Activated T-cell treated with anti-CD3 and anti-CD28 coated beads for 1 hour (primary cell): ENCODE data around the gene GSTM4.
"Not testable (repeated sequence)": the region's sequence is repeated elsewhere in the genome, so short reads cannot be mapped to it uniquely, and the experiment has no call there.

Experiments used
- DNase-seq: peaks from one replicate; pipeline ENCODE4 v3.0.0-alpha.2; 2020; ENCODE audit warnings: low read depth

Gene GSTM4

DNA sequence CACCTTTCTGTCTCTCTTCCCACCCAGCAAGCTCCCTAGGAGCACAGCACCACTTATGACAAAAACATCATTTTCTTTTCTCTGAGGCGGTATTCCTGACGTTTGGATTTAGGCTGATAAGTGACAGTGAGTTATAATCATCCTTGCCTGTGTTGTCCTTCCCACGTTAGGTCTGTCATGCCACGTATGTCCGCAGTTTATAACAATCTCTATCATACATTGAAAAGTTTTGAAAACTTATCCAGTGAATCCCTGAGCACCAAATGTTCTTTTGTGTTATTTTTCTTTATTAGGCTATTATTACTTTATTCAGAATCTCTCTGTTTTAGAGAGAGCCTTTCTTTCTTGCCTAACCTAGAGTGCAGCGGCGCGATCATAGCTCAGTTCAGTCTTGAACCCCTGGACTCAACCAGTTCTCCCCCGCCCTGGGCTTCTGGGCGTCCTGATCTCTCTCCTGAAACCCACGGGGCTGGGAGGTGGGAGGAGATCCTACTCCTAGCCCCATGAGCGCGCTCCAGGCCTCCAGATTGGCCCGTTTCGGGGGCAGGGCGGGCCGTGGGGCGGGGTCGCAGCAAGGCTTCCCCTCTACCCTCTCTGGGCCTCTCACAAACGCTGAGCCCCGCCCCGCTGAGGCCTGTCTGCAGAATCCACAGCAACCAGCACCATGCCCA is 11.7 kb downstream of the GSTM4 start, which contains the start of gene GSTM2:
GSTM2 (plus strand) TSS at position 606 of the 671 bp plus-strand sequence; CDS start at position 665, 59 bp downstream.
- peak; percentile 71 for DNase-seq

DNA sequence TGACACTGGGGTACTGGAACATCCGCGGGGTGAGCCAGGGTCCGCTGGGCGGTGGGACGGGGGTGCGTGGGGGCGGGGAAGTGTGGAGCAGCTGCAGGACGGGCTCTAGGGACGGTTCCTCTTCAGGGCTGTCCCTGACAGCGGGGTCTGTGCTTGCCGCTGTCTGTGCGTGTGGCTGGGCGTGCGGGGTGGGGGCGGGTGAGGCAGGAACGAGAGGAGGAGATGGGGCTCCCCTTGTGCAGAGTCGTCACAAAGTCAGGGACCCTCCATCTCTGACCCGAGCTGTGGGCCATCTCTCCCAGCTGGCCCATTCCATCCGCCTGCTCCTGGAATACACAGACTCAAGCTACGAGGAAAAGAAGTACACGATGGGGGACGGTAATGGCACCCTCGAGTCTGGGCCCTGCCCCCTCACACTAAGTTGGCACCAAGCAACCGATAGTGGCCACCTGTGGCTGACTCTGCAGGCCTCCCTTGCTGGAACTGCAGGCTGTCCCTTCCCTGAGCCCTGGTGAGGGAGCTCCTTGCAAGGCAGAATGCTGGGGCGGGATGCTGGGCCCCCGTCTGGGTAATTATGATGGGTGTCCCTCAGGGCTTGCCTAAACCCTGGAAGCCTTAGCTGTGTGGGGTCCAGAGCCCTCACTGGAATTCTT is 12.3 kb downstream of the GSTM4 start:
- no peak for DNase-seq

DNA sequence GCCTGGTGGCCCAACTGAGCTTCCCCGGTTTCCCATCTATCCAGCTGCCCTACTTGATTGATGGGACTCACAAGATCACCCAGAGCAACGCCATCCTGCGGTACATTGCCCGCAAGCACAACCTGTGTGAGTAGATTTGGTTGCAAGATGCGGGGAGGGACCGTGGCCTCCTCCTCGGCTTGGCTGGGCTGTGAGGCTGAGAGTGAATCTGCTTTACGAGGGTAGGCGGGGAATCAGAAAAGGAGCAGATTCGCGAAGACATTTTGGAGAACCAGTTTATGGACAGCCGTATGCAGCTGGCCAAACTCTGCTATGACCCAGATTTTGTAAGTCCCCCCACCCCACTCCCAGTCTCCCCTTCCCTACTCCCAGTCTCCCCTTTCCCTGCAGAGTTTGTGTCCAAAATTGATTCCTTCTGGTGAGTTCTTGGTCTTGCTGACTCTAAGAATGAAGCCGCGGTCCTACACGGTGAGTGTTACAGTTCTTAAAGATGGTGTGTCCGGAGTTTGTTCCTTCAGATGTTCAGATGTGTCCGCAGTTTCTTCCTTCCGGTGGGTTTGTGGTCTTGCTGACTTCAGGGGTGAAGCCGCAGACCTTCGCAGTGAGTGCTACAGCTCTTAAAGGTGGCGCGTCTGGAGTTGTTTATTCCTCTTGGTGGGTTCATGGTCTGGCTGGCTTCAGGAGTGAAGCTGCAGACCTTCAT is 13.5 kb downstream of the GSTM4 start:
- no peak for DNase-seq

DNA sequence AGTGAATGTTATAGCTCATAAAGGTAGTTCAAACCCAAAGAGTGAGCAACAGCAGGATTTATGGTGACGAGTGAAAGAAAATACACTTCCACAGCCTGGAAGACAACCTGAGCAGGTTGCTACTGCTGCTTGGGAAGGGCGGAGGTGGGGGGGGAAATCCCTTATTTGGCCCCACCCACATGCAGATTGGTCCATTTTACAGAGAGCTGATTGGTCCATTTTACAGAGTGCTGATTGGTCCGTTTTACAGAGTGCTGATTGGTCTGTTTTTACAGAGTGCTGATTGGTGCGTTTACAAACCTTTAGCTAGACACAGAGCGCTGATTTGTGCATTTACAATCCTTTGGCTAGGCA is 14.0 kb downstream of the GSTM4 start:
- DNase-seq: not testable (repeated sequence)

DNA sequence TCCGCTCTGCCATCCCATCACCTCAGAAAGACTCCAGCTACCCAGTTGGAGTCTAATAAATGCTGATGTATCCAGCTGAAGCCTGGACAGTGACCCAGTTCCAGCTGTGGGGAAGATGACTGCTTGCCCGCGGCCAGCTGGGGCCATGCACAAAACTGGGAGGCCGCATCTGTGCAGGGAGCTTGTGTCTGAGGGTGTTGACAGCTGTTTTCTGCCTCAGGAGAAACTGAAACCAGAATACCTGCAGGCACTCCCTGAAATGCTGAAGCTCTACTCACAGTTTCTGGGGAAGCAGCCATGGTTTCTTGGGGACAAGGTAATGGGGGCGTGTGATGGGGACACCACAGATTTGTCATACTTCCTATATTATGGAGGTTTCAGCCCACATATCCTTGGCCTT is 15.2 kb downstream of the GSTM4 start:
- DNase-seq: no peak

DNA sequence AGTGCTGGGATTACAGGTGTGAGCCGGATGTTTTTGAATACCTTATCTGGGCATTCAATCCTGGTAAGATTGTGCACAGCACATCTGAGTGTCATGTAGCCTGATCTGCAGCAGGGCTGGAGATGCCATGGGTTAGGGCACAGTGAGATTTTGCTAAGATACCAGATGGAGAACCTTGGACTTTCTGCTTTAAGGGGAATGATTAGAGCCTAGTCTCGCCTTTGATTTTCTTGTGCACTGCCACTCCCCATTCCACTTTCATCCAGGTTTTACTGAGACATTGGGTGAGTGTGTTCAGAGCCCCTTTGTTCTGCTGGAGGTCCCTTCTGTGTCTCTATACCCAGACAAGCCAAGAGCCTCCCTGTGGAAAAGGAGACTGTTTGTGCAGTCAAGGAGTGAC is 18.0 kb downstream of the GSTM4 start:
- DNase-seq: not testable (repeated sequence)

DNA sequence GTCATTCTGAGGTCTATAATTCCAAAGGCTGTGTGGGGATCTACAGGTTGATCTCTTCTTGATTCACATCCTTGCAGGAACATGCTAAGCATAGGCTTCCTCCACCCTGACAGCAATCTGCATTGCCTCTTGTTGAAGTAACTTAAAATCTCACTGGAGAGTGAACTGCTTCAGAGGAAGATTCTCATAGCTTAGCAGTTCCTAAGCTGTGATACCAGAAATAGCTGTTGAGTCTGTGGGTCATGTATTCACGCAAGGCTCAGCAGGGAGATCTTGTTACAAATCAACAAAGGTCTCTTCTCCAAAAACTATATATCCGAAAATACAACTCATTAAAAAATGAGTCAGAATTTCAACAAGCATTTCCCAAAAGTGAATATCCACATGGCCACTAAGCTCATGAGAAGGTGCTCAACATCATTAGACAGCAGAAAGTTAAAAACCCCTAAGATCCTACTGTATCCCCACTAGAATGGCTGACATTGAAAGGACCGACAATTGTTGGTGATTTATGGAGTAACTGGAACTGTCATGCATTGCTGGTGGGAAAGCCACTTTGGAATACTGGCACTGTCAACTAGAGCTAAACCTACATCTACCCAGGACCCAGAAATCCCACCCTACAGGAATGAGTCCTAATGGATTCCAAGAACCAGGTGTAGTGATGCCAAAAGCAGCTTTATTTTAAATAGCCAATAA is 20.9 kb downstream of the GSTM4 start:
- DNase-seq: not testable (repeated sequence)

DNA sequence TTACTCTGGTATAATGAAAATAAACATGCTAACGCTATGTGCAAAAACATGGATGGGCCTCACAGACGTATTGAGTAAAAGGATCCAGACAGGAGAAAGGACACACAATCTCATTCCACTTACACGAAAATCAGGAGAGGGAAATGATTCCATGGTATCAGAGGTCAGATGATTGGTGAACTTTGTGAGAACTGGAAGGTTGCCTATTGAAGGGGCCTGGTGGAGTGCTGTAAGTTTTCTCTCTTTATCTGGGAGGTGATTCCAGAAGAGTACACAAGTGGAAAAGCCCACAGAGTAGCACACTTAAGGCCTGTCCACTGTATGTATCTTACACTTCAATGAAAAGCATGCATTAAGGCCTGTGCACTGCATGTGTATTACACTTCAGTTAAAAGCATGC is 21.6 kb downstream of the GSTM4 start:
- no peak for DNase-seq

DNA sequence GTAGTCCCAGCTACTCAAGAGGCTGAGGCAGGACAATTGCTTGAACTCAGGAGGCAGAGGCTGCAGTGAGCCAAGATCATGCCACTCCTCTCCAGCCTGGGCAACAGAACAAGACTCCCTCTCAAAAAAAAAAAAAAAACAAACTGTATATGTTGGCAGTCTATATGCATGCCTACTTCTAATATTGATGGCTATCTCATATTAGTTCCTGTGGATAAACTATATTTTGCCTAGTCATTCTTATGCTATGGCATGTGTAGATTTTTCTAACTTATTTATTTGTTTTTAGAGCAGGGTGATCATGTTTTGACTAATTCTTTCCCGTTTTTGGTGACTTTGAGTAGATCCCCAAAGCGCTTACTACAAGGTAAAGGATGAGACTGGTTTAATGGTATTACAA is 22.7 kb downstream of the GSTM4 start:
- not testable (repeated sequence) for DNase-seq

DNA sequence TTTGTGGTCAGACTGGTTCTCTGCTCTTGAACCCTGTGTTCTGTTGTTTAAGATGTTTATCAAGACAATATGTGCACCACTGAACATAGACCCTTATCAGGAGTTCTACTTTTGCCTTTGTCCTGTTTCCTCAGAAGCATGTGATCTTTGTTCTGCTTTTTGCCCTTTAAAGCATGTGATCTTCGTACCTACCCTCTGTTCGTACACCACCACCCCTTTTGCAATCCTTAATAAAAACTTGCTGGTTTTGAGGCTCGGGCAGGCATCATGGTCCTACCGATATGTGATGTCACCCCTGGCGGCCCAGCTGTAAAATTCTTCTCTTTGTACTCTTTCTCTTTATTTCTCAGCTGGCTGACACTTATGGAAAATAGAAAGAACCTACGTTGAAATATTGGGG is 28.9 kb downstream of the GSTM4 start:
- DNase-seq: not testable (repeated sequence)

DNA sequence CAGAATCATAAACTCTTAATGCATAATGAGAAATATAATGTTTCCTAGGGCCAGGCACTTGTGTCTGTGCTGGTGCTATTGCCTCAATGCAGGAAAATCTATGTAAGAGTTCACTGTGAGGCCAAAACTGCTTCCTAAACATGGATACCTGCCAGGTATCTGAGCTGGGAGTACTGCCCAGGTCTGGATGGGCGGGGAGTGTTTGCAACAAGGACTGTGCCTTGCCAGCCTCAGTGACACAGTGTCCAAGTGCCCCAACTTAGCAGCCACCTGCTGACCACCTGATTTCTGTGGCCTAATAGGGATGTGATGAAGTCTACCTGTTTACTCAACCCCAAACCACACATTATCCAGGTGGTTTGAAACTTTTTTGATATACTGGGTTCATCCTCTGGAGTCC is 29.5 kb downstream of the GSTM4 start:
- not testable (repeated sequence) for DNase-seq

DNA sequence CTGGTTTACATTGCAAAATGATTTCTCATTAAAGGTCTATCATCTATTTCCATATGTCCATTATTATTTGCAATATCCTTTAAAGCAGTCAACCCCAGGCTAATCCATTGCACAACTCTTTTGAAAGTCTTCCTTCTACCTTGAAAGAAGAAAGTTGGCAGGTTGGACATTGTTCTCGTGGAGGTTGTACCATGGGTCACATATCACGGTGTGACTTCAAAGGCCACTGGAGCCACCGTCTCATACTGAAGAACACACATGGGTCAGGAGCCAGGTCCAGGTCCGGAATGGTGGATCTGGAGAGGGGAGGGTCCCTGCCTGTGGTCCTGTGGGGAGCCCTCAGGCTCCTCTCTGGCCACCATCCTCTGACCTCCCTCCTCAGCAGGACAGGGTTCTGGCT is 30.0 kb downstream of the GSTM4 start:
- not testable (repeated sequence) for DNase-seq

DNA sequence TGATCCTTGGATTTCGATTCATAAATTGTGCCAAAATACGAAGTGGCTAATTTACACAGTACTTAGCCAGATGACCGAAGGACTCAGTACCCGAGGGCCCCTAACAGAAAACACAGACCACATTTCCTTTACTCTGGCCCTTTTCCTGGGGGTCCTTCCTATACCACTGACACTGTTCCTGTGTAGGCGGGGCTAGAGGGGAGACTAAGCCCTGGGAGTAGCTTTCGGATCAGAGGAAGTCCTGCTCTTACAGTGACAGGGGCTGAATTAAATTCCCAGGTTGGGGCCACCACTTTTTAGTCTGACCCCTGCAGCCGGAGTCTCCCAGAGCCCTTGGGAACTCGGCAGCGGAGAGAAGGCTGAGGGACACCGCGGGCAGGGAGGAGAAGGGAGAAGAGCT is 31.2 kb downstream of the GSTM4 start:
- not testable (repeated sequence) for DNase-seq

DNA sequence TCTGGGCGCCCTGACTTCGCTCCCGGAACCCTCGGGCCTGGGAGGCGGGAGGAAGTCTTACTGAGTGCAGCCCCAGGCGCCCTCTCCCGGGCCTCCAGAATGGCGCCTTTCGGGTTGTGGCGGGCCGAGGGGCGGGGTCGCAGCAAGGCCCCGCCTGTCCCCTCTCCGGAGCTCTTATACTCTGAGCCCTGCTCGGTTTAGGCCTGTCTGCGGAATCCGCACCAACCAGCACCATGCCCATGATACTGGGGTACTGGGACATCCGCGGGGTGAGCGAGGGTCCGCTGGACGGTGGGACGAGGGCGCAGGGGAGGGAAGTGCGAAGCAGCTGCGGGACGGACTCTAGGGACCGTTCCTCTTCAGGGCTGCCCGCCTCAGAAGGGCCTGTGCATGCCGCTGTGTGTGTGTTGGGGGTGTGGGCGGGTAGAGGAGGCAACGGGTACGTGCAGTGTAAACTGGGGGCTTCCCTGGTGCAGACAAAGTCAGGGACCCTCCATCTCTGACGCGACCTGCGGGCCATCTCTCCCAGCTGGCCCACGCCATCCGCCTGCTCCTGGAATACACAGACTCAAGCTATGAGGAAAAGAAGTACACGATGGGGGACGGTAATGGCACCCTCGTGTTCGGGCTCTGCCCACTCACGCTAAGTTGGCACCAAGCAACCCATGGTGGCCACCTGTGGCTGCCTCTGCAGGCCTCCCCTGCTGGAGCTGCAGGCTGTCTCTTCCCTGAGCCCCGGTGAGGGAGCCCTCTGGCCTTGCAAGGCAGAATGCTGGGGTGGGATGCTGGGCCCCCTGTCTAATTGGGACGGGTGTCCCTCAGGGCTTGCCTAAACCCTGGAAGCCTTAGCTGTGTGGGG is 32.0 kb downstream of the GSTM4 start, which contains the start of gene GSTM1:
GSTM1 (plus strand) TSS at position 177 of the 859 bp plus-strand sequence; CDS start at position 234, 57 bp downstream.
- DNase-seq: no peak

DNA sequence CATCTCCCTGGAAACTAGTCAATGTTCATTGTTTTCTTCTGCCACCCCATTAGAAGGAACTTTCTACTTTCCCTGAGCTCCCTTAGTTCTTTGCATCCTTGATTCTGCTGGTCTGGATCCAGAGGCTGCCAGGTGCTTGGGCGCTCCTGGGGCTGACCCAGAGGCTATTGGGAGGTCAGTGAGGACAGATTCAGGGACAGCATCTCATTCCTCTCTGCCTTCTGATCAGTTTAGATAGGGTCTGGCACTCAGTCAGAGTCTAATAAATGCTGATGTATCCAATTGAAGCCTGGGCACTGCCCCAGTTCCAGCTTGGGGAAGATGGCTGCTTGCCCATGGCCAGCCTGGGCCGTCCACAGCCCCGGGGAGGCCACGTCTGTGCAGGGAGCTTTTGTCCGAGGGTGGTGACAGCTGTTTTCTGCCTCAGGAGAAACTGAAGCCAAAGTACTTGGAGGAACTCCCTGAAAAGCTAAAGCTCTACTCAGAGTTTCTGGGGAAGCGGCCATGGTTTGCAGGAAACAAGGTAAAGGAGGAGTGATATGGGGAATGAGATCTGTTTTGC is 34.0 kb downstream of the GSTM4 start:
- no peak for DNase-seq

DNA sequence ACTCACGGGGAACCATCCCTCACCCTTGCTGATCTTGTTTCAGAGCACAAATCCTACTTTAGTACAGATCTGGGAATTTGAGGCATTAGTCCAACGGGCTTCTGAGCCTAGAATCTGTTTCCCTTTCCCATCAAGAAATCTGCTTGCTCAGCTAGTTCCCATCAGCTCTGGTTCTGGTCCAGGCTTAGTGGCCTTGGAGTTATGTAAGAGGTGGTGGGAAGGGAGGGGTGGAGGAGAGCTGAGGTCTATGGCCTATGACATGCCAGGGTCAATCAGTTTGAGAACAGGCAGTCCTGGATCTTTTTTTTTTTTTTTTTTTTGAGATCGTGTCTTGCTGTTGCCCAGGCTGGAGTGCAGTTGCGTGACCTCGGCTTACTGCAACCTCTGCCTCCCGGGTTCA is 35.9 kb downstream of the GSTM4 start:
- no peak for DNase-seq

DNA sequence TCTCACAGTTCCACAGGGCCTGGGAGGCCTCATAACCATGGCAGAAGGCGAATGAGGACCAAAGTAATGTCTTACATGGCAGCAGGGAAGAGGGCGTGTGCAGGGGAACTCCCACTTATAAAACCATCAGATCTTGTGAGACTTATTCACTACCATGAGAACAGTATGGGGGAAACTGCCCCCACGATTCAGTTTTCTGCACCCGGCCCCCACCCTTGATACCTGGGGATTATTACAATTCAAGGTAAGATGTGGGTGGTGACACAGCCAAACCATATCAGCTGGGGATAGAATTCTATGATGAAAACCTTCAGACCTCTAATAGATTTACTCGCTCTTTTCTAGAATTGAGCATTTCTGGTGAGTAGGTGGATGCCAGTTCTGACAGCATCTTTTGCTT is 38.5 kb downstream of the GSTM4 start:
- not testable (repeated sequence) for DNase-seq

DNA sequence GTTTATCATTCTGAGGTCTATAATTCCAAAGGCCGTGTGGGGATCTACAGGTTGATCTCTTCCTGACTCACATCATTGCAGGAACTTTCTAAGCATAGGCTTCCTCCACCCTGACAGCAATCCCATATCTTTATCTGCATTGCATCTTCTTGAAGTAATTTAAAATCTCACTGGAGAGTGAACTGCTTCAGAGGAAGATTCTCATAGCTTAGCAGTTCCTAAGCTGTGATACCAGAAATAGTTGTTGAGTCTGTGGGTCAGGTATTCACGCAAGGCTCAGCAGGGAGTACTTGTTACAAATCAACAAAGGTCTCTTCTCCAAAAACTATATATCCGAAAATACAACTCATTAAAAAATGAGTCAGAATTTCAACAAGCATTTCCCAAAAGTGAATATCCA is 39.2 kb downstream of the GSTM4 start:
- not testable (repeated sequence) for DNase-seq

DNA sequence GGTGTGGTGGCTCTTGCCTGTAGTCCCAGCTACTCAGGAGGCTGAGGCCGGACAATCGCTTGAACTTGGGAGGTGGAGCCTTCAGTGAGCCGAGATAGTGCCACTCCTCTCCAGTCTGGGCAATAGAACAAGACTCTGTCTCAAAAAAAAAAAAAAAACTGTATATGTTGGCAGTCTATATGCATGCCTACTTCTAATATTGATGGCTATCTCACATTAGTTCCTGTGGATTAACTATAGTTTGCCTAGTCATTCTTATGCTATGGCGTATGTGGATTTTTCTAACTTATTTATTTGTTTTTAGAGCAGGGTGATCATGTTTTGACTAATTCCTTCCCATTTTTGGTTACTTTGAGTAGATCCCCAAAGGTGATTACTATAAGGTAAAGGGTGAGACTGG is 41.2 kb downstream of the GSTM4 start:
- no peak for DNase-seq

DNA sequence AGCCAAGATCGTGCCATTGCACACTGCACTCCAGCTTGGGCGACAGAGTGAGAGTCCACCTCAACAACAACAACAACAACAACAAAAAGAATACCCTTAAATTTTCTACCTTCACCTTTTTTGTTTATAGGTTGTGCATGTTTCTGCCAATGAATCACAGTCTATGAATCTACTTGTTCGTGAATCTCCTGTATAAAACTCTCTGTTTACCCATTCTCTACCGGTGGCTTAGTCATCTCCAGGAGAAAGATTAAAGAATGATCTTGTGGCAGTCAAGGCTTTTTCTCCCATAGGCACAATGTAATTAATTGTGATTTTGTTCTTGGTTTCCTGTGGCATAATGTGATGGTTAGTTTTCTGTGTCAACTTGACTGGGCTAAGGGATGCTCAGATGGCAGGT is 42.0 kb downstream of the GSTM4 start:
- DNase-seq: not testable (repeated sequence)

DNA sequence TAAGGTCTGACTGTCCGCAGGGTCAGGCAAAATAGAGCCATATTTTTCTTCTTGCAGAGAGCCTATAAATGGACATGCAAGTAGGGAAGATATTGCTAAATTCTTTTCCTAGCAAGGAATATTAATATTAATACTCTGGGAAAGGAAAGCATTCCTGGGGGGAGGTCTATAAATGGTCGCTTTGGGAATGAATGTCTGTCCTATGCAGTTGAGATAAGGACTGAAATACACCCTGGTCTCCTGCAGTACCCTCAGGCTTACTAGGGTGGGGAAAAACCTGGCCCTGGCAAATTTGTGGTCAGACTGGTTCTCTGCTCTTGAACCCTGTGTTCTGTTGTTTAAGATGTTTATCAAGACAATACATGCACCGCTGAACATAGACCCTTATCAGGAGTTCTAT is 47.0 kb downstream of the GSTM4 start:
- DNase-seq: not testable (repeated sequence)
